DMS79 (cell line): ENCODE results near the gene TRIM17.

Source experiments
- DNase-seq: peaks from one replicate; lab custom pipeline; 2025; lab: John Stamatoyannopoulos, UW

The TRIM17 gene

DNA sequence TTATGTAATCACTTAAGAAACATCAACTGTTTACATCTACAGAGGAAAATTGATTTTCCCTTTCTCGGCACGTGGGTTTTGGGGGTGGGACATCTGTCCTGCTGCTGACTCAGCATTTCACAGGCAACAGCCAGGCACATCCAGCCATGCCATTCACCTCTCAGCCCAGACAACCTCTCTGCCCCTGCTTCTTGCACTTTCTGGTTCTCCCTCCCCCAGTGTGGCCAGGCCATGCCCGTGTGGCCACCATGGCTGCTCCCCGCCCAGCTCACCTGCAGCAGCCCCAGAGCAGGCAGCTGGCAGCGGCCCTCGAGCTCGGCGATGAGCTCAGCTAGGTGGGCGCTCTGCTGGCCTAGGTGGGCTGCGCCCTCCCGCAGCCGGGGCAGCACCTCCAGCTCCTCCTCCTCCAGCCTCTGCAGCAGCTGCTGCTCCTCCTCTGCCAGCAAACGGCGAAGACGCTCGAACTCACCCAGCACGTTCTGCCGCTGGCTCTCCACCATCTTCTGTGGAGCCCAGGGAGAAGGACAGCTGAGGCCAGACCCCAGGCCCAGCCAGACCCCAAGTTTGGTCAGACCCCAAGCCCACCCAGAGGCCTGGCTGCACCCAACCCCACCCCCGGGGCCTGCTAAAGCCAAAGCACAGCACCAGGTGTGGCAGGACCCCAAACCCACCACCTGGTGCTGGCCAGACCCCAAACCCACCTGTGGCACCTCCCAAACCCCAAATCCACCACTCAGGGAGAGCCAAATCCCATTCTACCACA is 15.8 kb downstream of the TRIM17 start:
- no peak for DNase-seq

DNA sequence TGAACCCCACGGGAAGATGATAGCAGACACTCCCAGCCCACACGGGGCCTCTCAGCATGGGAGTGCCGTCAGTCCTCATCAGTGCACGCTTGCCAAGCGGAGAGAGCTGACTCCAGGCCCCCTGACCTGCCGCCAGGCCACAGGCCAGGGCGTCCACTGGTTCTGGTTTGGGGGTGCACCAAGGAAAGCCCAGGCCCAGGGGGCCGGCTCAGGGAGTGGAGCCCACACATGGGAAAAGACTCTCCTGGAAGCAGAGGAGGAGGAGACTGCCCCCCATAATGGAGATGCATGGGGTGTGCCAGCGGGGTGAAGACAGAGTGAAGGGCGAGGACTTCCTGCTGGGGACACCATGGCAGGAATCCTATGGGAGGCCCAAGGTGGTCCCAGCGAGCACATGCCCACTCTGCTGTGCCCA is 16.4 kb downstream of the TRIM17 start:
- no peak for DNase-seq

DNA sequence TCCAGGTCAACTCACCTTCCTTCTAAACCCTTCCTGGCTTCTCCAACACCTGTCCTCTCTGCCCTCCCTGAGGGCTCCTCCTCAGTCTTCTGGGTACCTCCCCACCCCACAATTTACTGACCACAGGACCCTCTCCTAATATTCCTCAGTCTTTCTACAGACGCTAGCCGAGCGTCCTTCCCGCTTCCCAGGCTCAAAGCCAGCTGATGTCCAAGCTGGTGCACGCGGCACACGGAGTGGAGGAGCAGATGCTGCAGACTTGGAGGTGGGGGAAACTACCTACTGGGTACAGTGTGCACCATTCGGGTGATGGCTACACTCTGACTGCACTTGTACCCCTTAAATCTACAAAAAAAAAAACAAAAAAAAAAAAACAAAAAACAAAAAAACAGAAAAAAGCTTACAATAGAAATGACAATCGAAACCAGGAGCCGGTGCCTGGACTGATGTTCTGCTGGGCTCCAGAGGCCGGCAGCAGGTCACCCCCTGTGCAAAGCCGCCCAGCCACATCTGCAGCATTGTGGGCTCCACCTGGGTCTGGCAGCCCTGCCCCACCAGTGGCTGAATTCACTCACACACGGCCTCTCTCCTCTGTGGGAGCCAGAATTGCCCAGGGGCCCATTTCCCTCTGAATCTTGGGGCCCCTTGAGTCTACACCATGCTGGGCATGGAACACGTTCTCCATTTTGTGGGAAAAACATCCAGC is 17.0 kb downstream of the TRIM17 start:
- no peak for DNase-seq

DNA sequence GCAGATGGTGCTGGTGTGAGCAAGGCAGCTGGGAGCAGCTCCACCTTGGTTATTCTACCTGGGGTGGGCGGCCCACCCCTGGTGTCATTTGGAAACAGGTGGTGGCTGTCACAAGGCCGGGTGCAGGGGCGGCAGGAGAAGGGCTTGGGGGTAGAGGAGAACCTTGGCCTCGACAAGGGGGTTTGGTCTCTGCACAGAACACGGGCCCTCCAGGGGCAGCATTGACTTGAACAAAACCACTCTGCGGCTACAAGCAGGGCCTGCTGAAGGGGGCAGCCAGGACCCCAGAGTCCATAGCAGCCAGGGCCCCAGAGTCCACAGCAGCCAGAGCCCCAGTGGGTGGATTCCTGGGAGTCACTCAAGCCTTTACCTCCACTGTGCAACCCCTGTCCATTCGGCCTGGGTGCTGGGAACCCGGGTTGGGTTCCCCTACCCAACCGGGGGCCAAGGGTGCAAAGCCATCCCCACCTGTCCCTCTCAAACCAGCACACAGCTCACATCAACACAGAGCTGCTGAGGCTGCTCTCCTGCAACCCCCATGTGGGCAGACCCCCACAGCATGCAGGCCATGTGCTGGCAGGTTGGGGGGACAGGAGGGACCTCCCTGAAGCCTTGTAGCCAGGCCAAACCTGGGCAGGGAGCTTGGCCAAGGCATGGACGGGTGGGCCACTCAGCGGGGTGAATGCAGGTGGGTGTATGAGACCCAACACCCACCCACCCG is 17.8 kb downstream of the TRIM17 start:
- DNase-seq, result no peak

DNA sequence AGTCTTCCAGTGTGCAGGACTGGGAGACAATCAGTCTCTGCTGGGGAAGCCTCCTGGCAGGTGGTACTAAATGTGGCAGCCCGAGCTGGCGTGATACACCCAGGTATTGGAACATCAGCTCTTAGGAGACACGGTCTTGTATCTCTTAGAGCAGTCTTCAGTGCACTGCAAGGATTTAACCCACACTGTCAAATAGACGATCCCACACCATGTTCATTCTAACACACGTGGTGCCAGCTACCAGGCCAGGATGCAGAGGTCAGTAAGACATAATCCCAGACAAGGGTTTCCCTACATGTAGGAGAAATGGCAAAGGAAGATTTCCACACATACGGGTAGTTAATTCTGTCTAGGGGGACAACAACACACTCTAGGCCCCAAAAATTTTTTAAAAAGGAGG is 18.7 kb downstream of the TRIM17 start:
- no peak for DNase-seq

DNA sequence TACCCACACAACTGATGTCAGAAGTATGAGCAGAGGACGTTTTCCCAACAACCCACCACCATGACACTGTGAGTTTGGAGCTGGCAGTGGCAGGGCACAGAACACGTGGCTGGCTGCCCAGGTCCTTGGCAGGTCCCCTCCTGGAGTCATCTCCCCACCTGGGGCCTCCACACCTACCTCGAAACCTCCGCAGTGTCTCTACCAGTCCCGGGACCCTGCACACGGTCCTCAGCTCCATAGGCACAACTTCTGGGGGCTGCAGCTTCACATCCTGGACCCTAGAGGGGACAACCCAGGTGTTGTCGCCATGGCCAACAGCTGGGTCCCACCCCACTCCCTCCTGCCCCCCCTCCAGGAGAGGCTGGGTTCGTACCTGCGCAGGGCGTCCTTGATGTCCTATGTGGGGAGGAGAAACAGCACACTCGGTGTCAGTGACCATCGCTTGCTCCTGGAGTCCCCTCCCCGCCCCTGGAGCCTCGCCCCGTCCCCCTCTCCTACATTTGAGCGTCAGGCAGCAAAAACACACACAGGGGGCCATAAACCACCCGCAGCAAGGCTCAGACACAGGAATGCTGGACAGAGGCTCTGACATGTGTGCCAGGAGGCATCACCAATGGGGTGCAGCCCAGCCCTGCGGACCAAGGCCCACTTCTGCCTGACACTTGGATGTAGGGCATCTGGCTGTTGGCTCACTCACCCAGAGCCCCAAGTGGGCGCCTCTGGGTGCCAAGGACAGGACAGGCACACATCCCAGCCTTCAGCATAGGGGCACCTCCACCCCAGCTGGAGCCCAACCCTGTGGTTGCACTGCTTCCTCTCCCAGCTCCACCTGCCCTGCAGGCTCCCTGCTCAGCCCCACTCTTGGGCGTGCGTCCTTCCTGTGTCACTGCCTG is 19.6 kb downstream of the TRIM17 start:
- DNase-seq, result no peak

DNA sequence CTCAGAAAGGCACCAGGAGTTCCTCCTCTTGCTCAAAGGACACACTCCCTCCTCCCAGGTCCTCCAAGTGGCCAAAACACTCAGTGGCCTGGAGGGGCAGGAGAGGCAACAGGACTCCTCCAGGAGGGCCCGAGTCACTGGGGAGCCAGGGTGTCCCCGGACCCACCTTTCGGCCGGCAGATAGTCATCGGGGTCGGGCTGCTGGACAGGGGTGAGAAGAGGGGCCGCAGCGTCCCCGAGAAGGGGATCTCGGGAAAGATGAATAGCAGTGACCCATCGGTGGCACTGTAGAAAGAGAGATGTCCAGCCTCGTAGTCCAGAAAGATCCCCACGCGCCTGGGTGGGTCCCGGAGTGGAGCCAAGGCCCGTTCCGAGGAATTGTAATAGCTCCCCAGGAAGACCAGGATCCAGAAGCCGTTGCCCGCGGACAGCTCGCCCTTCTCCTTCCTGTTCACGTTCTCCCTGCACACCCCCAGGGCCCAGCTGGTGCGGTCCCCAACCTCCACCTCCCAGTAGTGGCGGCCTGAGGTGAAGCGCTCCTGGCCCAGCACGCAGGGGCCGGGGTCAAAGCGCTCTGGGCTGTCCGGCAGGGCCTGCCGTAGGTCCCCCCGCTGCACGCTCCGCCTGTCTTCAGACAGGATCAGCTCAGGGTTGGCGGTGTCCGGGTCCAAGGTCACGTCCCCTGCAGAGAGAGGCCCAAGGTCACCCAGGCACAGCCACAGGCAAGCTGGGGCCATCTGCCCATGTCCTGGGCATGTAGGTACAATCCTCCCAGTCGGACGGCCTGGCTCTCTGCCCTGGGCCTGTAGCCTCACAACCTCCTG is 21.9 kb downstream of the TRIM17 start:
- DNase-seq, result no peak

DNA sequence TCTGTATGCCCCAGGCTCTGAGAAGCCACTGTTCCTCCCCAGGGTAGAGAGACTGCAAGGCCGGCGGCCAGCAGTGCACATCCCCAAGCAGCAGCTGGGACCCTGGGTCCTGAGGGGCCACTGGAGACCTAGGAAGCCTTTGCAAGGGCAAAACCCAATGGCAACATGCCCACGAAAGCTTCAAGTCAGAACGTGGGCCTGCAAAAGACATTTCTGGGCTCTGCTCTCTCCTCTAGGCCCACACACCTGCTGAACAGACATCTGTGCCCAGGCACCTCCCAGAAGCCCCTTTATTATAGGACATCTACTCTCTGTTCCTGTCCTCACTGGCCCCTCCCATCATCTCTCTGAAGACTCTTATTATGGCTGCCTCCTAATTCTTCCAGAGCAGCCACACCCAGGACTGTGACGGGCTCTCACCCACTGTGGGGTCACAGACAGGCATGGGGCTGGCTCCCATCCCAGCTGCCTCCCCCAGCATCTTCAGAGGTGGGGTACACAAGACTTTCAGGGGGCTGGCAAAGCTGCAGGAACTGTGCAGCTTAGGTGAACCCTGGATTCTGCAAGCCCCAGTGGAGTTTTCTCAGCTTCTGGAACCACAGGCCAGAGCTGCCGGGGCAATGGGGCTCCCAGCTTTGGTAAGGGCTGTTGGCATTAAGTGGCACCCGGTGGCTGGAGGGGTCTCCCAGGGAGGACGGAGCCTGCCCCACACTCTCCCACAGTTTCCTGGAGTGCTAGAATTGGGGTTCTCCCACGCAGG is 22.7 kb downstream of the TRIM17 start:
- no peak for DNase-seq

DNA sequence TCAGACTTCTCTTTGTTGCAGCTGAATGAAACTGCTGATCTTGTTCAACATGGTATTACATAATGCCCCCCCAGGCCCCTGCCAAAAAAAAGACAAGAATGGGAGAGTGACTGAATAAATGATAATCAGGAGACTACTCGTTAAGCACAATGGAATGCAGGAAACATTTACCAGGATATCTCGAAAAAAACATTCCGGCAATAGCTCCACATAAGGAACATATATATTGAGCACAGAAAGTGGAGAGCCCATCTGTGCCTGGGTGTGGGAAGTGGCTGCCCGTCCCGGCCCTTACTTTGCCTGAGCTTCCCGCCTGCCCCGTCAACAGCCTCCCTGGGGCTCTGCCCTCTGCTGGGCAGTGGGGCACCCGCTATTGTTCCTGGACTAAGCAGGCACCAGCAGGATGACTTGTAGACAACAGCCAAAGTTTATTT is 23.4 kb downstream of the TRIM17 start:
- no peak for DNase-seq

DNA sequence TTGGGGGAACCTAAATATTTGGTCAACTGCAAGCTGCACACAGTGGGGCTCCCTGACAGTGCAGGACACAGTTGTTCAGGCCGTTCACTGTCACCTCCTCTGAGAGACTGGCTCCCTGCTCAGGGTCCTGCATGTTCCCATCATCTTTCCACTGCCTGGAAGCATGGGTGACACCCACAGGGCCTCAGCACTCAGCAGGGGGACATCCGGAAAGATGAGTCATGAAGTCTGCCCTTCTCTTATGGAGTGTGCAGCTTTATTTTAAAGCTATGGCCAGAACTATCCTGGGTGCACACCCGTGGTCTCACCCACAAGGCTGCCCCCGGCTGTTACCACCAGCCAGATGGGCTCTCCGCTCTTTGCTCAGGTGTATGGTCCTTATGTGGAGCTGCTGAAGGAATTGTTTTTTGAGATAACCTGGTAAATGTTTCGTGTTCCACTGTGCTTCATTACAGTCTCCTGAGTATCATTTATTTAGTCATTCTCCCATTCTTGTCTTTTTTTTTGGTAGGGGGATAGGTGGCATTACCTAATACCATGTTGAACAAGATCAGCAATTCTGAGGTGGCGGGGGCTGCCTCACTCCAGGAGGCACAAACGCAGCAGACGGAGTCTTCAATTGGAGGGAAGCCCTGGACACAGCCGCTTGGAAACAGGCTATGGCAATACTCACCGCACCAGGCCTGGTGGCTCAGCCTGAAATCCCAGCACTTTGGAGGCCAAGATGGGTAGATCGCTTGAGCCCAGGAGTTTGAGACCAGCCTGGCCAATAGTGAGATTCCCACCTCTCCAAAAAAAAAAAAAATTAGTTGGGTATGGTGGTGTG is 24.3 kb downstream of the TRIM17 start:
- no peak for DNase-seq

DNA sequence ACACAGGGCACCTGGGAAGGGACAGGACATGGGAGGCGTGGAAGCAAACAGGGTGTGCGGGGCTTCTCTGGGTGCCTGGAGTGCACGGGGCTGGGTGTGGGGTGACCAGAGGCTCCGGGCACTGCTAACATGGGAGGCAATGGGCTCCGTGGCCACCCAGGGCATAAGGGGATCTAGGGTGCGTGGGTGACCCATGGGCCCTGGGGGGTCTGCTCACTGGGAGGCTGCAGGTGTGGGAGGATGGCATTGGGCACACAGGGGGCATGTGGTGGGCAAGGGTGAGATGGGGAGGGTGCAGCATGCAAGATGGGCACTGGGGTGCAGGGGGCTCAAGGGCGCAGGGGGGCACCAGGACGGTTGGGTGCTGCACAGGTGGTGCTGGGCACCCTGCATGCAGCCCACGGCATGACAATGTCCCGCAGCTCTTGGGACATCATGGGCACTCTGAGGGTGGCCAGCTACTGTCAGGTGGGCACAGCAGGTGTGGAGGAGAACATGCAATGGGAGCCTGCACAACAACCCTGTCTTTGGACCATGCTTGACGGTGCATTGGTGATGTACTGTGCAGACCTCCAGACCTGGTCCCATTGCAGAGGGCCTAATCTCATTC is 25.1 kb downstream of the TRIM17 start:
- DNase-seq, result no peak

DNA sequence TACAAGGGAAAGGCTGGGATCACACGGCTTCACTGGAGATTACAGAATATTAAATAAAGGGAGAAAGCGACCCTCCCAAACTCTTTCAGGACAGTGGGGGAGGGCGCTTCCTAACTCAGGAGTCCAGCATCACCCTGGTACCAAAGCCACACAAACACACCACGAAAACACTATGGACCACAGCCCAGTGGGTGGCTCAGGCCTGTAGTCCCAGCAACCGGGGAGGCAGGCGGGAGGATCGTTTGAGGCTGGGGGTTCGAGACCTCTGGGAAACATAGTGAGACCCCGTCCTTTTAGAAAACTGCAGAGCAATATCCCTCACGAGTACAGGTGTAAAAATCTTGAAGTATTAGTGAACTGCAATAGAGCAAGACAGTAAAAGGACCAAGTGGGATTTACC is 26.0 kb downstream of the TRIM17 start:
- no peak for DNase-seq

DNA sequence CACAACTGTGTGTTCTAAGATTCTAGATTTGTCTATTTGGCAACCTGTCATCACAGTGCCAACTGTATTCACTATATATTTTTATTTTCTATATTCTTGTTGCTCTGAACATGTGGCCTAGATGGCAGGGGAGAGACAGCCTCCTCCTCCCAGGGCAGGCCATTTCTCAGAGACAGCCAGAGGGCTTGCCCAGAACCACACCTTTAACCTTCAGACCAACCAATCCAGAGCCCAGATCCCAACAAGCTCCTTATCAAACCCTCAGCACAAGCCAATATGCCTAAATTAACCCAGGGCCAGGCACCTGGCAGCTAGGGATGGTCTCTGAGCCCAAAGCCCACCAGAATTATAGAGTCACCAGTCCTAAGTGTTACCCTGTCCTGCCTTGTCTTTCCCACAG is 29.3 kb downstream of the TRIM17 start:
- no peak for DNase-seq

DNA sequence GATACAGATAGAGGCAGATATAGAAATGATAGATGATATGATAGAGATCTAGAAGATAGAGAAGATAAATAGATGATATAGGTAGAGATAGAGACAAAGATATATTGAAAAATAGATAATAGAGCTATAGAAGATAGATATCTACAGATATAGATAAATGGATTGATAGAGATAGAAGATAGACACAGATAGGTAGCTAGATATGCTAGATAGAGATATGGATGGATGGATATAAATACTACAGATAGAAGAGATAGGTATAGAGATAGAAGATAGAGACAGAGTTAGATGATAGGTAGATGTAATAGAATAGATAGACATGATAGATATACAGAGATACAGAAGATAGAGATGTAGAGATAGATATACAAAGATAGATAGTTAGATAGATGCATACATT is 31.4 kb downstream of the TRIM17 start:
- no peak for DNase-seq

DNA sequence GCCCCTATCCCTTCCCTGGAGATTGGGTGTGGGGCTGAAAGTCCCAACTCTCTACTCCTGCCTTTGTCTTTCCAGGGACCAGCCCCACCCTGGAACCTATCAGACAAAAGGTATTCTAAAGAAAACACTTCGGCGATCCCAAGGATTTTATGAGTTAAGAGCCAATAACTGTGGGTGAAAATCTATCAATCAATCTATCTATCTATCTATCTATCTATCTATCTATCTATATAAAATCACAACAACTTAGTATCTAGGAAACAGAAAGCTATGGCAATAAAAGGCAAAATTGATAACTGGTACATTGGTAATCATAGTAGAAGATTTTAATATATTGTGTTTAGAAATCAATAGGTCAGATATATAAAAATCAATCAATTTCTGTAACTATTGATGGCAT is 32.9 kb downstream of the TRIM17 start:
- DNase-seq, result no peak

DNA sequence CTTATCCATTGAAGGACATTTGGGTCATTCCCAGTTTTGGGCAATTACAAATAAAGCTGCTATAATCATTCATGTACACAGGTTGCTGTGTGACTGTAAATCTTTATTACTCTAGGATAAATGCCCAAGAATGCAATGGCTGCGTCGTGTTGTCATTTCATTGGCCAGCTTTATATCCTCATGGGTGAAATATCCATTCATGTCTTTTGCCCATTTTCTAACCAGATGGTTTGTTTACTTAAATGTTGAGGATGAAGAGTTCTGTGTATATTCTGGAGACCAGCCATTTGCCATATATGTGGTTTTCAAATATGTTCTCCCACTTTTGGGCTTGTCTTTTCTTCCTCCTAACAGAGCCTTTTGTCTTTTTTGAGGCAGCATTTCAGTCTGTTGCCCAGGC is 35.3 kb downstream of the TRIM17 start:
- no peak for DNase-seq

DNA sequence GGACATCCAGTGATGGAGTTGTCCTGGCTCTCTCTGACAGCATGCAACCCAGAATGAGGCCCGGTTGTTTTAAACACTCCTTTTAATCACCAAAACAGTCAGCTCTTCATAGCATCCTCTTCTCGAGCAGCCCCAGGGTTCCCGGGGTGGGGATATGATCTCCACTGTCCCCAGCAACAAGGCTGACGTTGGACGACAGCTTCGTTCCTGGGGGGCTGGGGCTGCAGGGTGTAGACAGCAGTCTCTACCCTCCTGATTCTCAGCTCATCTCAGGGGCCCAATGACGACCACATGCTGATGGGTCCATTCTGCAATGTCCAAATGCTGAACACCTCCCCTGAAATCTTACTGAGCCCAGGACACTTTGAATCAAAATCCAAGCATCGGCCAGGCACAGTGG is 37.0 kb downstream of the TRIM17 start:
- DNase-seq, result no peak

DNA sequence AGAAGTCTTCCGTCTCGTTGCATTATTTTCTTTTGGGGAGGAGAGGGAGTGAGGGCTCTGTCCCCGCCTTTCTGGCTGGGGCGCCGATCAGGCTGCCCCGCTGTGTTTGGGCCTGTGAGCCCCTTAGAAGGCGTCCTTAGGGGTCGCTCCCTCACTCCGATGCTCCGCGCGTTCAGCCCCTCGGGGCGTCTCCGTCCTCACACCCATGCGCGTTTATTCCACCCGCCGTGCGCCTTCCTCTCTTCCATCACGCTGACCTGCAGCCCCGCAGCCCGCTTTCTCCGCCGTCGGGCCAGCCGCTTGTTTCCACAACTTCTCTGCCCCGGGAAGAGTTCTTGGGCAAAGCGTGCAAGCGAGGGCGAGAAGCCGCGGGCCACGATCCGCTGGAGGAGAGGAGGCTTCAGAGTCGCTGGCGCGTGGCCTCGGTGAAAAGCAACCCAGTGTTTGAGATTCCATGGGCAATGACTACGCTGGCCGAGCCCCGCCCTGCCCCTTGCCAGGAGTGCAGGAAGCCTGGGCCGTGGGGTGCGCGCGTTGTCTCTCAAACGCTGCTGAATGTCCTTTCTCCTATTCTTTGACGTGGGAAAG is 37.7 kb downstream of the TRIM17 start:
- peak; percentile 19 for DNase-seq
